ENCODE measurements around the gene INTS1.

INTS1 gene

DNA sequence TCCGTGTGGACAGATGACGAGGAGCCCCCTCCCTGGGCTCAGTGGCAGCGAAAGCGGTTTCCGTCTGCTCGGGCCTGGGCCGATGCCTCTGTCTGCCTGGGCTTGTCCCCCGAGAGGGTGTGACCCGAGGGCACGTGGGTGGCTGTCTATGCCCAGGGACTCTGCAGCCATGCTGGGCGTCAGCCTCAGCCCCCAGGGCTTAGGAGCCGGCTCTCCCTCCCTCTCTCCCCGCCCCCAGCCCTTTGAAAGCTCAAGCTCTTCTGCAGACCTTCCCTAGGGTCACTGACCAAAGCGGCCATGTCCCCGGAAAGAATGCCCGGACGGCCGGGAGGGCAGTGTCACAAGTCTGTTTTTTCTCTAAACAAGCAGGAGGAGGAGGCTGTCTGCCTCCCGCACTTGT is 52.0 kb downstream of the INTS1 start:
- Histone ChIP-seq H3K27me3 (ENCODE audit: insufficient read depth, low read length) (peaks cover 4% of the 10 kb centered on the region; the same call in 1 of the 2 replicates), H3K9me3 (ENCODE audit: low read length) (no peaks in the 10 kb centered on the region), H4K20me1 (ENCODE audit: insufficient read depth, low read length) (no peaks in the 10 kb centered on the region), H3K4me1 (ENCODE audit: insufficient read depth, low read length, severe bottlenecking) (no peaks in the 10 kb centered on the region), H3K36me3 (ENCODE audit: insufficient read depth, low read length) (no peaks in the 10 kb centered on the region), H3K9ac (ENCODE audit: low read length) (no peak overlapping the region), H3K79me2 (ENCODE audit: insufficient read depth, low read length) (no peaks in the 10 kb centered on the region), H3K27ac (ENCODE audit: low read depth, low read length, poor library complexity, severe bottlenecking) (no peak overlapping the region), H3F3A (ENCODE audit: insufficient read depth, low read length) (no peaks in the 10 kb centered on the region), H2AFZ (ENCODE audit: low read length) (no peak overlapping the region), H3K4me2 (ENCODE audit: low read length) (no peak overlapping the region), H3K4me3 (ENCODE audit: low read depth, low read length, poor library complexity, severe bottlenecking) (no peak overlapping the region), H3K9me2 (ENCODE audit: low read depth, low read length) (no peaks in the 10 kb centered on the region)
- no peak for TF ChIP-seq EZH2 (IDR thresholded peaks at IDR 0.05; ENCODE audit: borderline replicate concordance, low read length)
- TF ChIP-seq, protein P1, sequence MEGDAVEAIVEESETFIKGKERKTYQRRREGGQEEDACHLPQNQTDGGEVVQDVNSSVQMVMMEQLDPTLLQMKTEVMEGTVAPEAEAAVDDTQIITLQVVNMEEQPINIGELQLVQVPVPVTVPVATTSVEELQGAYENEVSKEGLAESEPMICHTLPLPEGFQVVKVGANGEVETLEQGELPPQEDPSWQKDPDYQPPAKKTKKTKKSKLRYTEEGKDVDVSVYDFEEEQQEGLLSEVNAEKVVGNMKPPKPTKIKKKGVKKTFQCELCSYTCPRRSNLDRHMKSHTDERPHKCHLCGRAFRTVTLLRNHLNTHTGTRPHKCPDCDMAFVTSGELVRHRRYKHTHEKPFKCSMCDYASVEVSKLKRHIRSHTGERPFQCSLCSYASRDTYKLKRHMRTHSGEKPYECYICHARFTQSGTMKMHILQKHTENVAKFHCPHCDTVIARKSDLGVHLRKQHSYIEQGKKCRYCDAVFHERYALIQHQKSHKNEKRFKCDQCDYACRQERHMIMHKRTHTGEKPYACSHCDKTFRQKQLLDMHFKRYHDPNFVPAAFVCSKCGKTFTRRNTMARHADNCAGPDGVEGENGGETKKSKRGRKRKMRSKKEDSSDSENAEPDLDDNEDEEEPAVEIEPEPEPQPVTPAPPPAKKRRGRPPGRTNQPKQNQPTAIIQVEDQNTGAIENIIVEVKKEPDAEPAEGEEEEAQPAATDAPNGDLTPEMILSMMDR (IDR thresholded peaks at IDR 0.05; ENCODE audit: low read length): no peak

DNA sequence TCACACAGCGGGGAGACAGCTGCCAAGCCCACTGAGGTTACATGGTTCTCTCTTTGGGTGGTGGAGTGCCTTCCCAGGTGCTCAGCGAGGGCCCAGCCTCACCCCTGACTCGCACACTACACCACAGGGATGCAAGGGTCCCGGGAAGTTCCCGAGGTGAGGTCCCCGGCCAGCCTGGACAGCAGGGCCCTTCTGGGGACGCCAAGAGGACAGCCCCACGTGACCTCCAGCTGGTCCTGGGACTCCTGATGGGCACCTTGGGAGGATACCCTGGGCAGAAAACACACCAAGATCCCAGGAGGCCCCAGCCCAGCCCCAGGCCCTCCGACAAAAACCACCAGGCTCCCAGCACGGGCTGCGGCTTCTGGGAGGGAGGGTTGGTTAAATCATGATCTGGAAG is 53.2 kb downstream of the INTS1 start:
- H3K9me3 ChIP-seq (ENCODE audit: low read length): no peaks in the 10 kb centered on the region
- no peak overlapping the region for H2AFZ ChIP-seq (ENCODE audit: low read length)
- no peak overlapping the region for H3K4me2 ChIP-seq (ENCODE audit: low read length)
- peaks cover 4% of the 10 kb centered on the region; the same call in 1 of the 2 replicates for H3K27me3 ChIP-seq (ENCODE audit: insufficient read depth, low read length)
- H3K4me1 ChIP-seq (ENCODE audit: insufficient read depth, low read length, severe bottlenecking): no peaks in the 10 kb centered on the region
- H3K79me2 ChIP-seq (ENCODE audit: insufficient read depth, low read length): no peaks in the 10 kb centered on the region
- no peaks in the 10 kb centered on the region for H3K9me2 ChIP-seq (ENCODE audit: low read depth, low read length)
- no peaks in the 10 kb centered on the region for H4K20me1 ChIP-seq (ENCODE audit: insufficient read depth, low read length)
- no peak overlapping the region for H3K4me3 ChIP-seq (ENCODE audit: low read depth, low read length, poor library complexity, severe bottlenecking)
- H3K36me3 ChIP-seq (ENCODE audit: insufficient read depth, low read length): no peaks in the 10 kb centered on the region
- TF ChIP-seq EZH2 (IDR thresholded peaks at IDR 0.05; ENCODE audit: borderline replicate concordance, low read length): no peak
- TF ChIP-seq, protein P1 (IDR thresholded peaks at IDR 0.05; ENCODE audit: low read length): no peak
- H3K9ac ChIP-seq (ENCODE audit: low read length): no peak overlapping the region
- no peak overlapping the region for H3K27ac ChIP-seq (ENCODE audit: low read depth, low read length, poor library complexity, severe bottlenecking)
- no peaks in the 10 kb centered on the region for H3F3A ChIP-seq (ENCODE audit: insufficient read depth, low read length)

DNA sequence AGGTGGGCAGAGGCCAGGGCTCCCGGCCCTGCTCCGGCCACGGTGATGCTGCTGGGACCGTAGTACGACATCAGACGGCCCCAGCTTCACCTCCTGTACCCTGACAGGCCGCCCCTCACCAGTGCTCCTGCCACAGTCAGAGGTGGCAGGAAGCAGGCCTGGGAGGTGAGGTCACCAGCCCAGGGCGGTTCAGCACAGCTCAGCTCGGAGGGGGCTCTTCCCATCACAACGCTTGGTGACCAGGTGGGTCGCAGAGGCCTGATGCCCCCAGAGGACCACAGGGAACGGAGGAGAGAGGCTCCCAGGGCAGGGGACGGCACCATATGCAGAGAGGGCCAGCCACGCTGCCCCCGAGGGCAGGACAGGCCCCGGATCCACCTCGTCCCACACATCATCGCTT is 53.8 kb downstream of the INTS1 start:
- no peak overlapping the region for H3K4me3 ChIP-seq (ENCODE audit: low read depth, low read length, poor library complexity, severe bottlenecking)
- no peaks in the 10 kb centered on the region for H3K9me3 ChIP-seq (ENCODE audit: low read length)
- no peak overlapping the region for H2AFZ ChIP-seq (ENCODE audit: low read length)
- no peaks in the 10 kb centered on the region; the same call in 1 of the 2 replicates for H3K27me3 ChIP-seq (ENCODE audit: insufficient read depth, low read length)
- TF ChIP-seq, protein P1 (IDR thresholded peaks at IDR 0.05; ENCODE audit: low read length): no peak
- no peak for TF ChIP-seq EZH2 (IDR thresholded peaks at IDR 0.05; ENCODE audit: borderline replicate concordance, low read length)
- H3K9me2 ChIP-seq (ENCODE audit: low read depth, low read length): no peaks in the 10 kb centered on the region
- H3K79me2 ChIP-seq (ENCODE audit: insufficient read depth, low read length): no peaks in the 10 kb centered on the region
- H3K36me3 ChIP-seq (ENCODE audit: insufficient read depth, low read length): no peaks in the 10 kb centered on the region
- no peaks in the 10 kb centered on the region for H4K20me1 ChIP-seq (ENCODE audit: insufficient read depth, low read length)
- H3F3A ChIP-seq (ENCODE audit: insufficient read depth, low read length): no peaks in the 10 kb centered on the region
- no peak overlapping the region for H3K4me2 ChIP-seq (ENCODE audit: low read length)
- H3K4me1 ChIP-seq (ENCODE audit: insufficient read depth, low read length, severe bottlenecking): no peaks in the 10 kb centered on the region
- no peak overlapping the region for H3K9ac ChIP-seq (ENCODE audit: low read length)
- no peak overlapping the region for H3K27ac ChIP-seq (ENCODE audit: low read depth, low read length, poor library complexity, severe bottlenecking)

Measured in OCI-LY1 (cell line).